Activated naive CD4-positive, alpha-beta T cell treated with anti-CD3 and anti-CD28 coated beads for 36 hours (primary cell): ENCODE data around the gene SLC24A4. TPM values are rescaled to one million over a fixed set of nuclear protein-coding genes. Genes with fewer than 3 reads are reported as not detected.

Experiments
- CTCF ChIA-PET: fragments of 350-600 bp; sonication (Branson Sonifier 250); formaldehyde crosslinking; loops from one replicate; lab custom pipeline; 2021; ENCODE audit warnings: antibody characterized with exemption; lab: Charles Lee
- DNase-seq: peaks from one replicate; pipeline ENCODE4 v3.0.0-alpha.2; 2020
- H3K27ac Mint-ChIP-seq: one replicate; pipeline ENCODE4 v1.8.0; 2021; ENCODE audit warnings: mild to moderate bottlenecking, mixed read lengths
- H3K27me3 Mint-ChIP-seq: one replicate; pipeline ENCODE4 v1.8.0; 2021; ENCODE audit warnings: low read depth, mixed read lengths
- H3K36me3 Mint-ChIP-seq: one replicate; pipeline ENCODE4 v1.8.0; 2021; ENCODE audit warnings: low read depth, mixed read lengths
- H3K4me1 Mint-ChIP-seq: one replicate; pipeline ENCODE4 v1.8.0; 2021; ENCODE audit warnings: low read depth, mixed read lengths
- H3K4me3 Mint-ChIP-seq: one replicate; pipeline ENCODE4 v1.8.0; 2021; ENCODE audit warnings: mild to moderate bottlenecking, moderate library complexity, mixed read lengths
- H3K9me3 Mint-ChIP-seq: one replicate; pipeline ENCODE4 v1.8.0; 2021; ENCODE audit warnings: mixed read lengths
- intact Hi-C: fragments of 100-400 bp; cut with micrococcal nuclease; formaldehyde crosslinking; loops from one replicate; pipeline ENCODE4 v1.15.1; 2023
- total RNA-seq, 2 experiments: library from RNA; stranded (reverse); gene quantifications; one replicate each; pipeline ENCODE4 v1.2.3, GENCODE V29; 2021

Gene SLC24A4
- total RNA-seq, 2 experiments from 2014 or later, result not detected

- Mint-ChIP-seq H3K9me3 (peaks cover 2% of the 10 kb centered on the region), H3K27ac (no peak overlapping the region), H3K4me3 (no peak overlapping the region), H3K4me1 (peaks cover 2% of the 10 kb centered on the region), H3K36me3 (no peaks in the 10 kb centered on the region), H3K27me3 (no peaks in the 10 kb centered on the region)
- intact Hi-C loops, result no loop called here
- CTCF ChIA-PET, result no interaction called here
- no peak for DNase-seq
Observed at GRCh38 chr14:92436115-92436776, 113.3 kb downstream of the SLC24A4 start.

- Mint-ChIP-seq H3K4me1 (peaks cover 2% of the 10 kb centered on the region), H3K27ac (no peak overlapping the region), H3K9me3 (peaks cover 2% of the 10 kb centered on the region), H3K36me3 (no peaks in the 10 kb centered on the region), H3K4me3 (no peak overlapping the region), H3K27me3 (no peaks in the 10 kb centered on the region)
- no peak for DNase-seq
- CTCF ChIA-PET, result no interaction called here
- intact Hi-C loops, result no loop called here
Observed at GRCh38 chr14:92437309-92437708, 114.3 kb downstream of the SLC24A4 start.

DNA sequence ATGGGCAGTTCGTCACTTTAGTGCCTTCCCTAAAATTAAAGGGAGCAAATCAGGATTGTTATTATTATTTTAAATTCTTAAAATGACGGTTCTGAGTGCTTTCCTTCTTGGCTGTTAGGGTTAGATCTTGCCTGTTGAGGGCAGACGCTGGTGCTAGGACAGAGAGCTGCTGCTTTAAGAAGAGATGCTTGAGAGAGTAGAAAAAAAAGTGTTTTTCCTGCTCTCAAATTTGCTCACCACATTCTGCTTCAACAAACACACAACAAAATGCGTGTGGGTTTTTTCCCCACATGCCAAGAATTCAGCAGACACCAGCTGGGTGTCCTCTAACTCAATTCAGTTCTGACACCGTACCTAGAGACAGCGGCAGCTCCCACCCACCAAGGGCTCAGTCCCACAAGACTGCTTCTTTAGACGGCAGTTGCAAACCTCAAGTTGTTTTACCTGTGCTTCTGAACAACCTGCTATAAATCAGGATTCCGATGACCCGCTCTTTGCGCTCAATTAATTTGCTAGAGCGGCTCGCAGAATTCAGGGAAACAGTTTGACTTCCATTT lies 114.8 kb downstream of the SLC24A4 start:
- DNase-seq, result no peak
- intact Hi-C loops, result no loop called here
- Mint-ChIP-seq H3K36me3 (no peaks in the 10 kb centered on the region), H3K27me3 (no peaks in the 10 kb centered on the region), H3K4me3 (no peak overlapping the region), H3K27ac (no peak overlapping the region), H3K4me1 (peaks cover 2% of the 10 kb centered on the region), H3K9me3 (peaks cover 2% of the 10 kb centered on the region)
- CTCF ChIA-PET, result interaction anchor here (0.6 kb wide), 1 partner anchor 253 kb away, joined by 4 read pairs; no protein-coding TSS in a partner anchor

DNA sequence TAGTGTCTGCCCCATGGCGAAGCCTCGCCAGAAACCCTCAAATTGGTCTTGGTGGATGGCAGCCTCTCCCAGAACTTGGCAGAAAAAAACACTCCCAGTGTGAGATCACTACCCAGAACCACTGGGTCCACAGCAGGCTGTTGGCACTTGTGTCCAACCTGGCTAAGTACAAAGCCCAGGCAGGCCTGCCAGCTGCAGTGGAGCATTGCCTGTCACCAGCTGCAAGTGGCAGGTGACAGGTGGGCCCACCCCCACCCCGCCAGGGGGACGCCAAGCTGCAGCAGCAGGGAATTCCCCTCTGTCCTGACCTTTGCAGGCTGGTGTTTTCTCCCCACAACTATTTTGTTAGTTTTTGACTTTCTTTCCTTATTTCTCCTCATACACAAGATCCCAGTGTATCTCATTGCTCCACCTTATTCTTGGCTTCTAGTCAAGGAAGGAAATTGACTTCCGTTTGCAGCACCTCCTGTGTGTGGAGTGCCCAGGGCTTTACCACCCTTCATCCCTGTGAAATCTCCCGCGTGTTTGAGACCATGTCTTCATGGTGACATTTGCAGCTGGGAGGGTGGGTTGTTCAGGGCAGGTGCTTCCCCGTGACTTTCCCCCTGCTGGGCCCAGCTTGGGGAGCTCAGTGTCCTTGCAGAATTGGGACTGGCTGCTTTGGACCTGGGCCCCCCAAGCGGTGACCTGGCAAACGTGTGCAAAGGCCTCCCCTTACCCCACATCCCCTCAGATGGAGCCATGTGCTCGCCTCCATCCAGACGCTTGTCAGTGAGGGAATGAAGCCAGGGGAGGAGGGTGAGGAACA lies 116.8 kb downstream of the SLC24A4 start:
- H3K36me3 Mint-ChIP-seq, result no peaks in the 10 kb centered on the region
- no peak overlapping the region for H3K27ac Mint-ChIP-seq
- no peak for DNase-seq
- CTCF ChIA-PET, result no interaction called here
- no peaks in the 10 kb centered on the region for H3K27me3 Mint-ChIP-seq
- intact Hi-C loops, result no loop called here
- H3K9me3 Mint-ChIP-seq, result no peaks in the 10 kb centered on the region
- H3K4me1 Mint-ChIP-seq, result peaks cover 2% of the 10 kb centered on the region
- no peak overlapping the region for H3K4me3 Mint-ChIP-seq

GRCh38 chr14:92440345-92441003 lies 117.5 kb downstream of the SLC24A4 start:
- intact Hi-C loops, result no loop called here
- H3K27ac Mint-ChIP-seq, result no peak overlapping the region
- peaks cover 2% of the 10 kb centered on the region for H3K4me1 Mint-ChIP-seq
- DNase-seq, result no peak
- H3K9me3 Mint-ChIP-seq, result peaks cover under 1% of the 10 kb centered on the region
- no peak overlapping the region for H3K4me3 Mint-ChIP-seq
- CTCF ChIA-PET, result no interaction called here
- H3K27me3 Mint-ChIP-seq, result no peaks in the 10 kb centered on the region
- H3K36me3 Mint-ChIP-seq, result no peaks in the 10 kb centered on the region

DNA sequence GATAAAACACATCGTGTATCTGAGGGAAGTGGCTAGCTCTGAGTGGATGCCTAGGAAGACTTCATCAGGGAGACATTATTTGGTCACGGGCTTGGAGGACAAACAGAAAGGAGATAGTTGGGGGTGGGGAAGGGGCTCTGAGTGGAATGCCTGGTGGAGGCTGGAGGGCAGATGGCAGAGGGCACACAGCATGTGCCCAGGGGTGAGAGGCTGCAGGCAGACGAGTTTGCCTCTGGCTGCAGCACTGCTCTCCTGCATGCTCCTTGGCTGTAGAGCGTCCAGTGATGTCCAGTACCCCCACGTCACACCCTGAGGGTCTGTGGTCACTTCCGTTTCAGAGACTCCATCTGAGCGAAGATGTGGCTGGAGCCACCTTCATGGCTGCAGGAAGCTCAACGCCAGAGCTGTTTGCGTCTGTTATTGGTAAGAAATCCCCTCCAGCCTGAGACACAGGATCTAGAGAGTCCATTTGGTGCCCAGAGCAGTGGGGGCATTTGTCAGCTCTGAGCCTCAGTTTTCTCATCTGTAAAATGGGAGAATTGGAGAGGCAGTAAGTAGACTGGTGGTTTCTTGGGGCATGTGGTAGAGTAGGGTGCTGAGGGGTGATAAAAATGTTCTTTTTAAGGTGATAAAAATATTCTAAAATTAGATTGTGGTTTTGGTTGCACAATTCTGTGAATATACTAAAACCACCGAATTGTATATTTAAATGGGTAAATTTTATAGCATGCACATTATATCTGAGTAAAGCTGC lies 119.0 kb downstream of the SLC24A4 start:
- Mint-ChIP-seq H3K36me3 (no peaks in the 10 kb centered on the region), H3K4me1 (peaks cover 2% of the 10 kb centered on the region), H3K27ac (no peak overlapping the region), H3K9me3 (peaks cover 4% of the 10 kb centered on the region), H3K27me3 (no peaks in the 10 kb centered on the region), H3K4me3 (no peak overlapping the region)
- intact Hi-C loops, result no loop called here
- no peak for DNase-seq
- CTCF ChIA-PET, result no interaction called here

DNA sequence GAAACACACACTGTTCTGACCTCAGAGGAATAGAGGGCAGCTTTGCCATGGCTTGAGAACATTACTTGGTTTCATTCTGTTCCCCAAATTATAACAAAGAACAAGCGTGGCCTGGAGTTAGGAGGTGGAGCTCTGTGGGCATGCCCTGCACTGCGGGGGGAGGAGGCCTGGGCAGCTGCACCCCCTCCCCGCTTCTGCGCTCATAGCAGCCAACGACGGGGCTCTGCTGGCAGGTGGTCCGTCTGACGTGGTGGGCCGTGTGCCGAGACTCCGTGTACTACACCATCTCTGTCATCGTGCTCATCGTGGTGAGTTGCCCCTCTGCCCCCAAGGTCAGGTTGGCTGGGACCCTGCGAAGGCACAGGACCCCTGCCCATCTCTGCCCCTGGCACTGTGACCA lies 120.2 kb downstream of the SLC24A4 start:
- Mint-ChIP-seq H3K4me3 (no peak overlapping the region), H3K4me1 (peaks cover 2% of the 10 kb centered on the region), H3K36me3 (no peaks in the 10 kb centered on the region), H3K27me3 (no peaks in the 10 kb centered on the region), H3K9me3 (peaks cover 4% of the 10 kb centered on the region), H3K27ac (no peak overlapping the region)
- intact Hi-C loops, result no loop called here
- CTCF ChIA-PET, result no interaction called here
- DNase-seq, result no peak

DNA sequence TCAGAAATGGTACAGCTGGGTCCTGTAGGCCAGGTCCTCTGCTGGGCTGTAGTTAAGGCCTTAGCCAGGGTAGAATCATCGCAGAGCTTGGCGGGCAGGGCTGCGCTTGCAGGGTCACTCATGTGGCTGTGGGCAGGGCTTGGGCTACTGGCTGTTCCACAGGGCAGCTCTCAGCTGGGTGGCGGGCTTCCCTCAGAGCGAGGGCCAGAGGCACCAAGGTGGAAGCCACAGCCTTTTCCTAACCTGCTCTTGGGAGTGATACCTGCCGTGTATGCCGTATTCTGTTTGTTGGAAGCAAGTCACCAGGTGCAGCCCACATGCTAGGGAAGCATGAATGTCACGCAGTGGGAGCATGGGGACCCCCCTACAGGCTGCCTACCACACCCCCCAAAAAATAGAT lies 120.8 kb downstream of the SLC24A4 start:
- Mint-ChIP-seq H3K4me1 (peaks cover 2% of the 10 kb centered on the region), H3K4me3 (no peak overlapping the region), H3K36me3 (no peaks in the 10 kb centered on the region), H3K27ac (no peak overlapping the region), H3K27me3 (no peaks in the 10 kb centered on the region), H3K9me3 (peaks cover 4% of the 10 kb centered on the region)
- intact Hi-C loops, result no loop called here
- DNase-seq, result no peak
- CTCF ChIA-PET, result no interaction called here

GRCh38 chr14:92446771-92447170 lies 123.8 kb downstream of the SLC24A4 start:
- no peaks in the 10 kb centered on the region for H3K4me1 Mint-ChIP-seq
- CTCF ChIA-PET, result no interaction called here

GRCh38 chr14:92447416-92448197 lies 124.6 kb downstream of the SLC24A4 start:
- CTCF ChIA-PET, result no interaction called here
- H3K4me1 Mint-ChIP-seq, result no peaks in the 10 kb centered on the region
- no peaks in the 10 kb centered on the region for H3K36me3 Mint-ChIP-seq
- DNase-seq, result no peak
- no peaks in the 10 kb centered on the region for H3K27me3 Mint-ChIP-seq
- H3K9me3 Mint-ChIP-seq, result peaks cover 4% of the 10 kb centered on the region
- no peak overlapping the region for H3K4me3 Mint-ChIP-seq
- intact Hi-C loops, result no loop called here
- H3K27ac Mint-ChIP-seq, result no peak overlapping the region

More at GRCh38 chr14:92446771-92447170, 123.8 kb downstream of the SLC24A4 start:
- no peak overlapping the region for H3K27ac Mint-ChIP-seq
- peaks cover 4% of the 10 kb centered on the region for H3K9me3 Mint-ChIP-seq
- intact Hi-C loops, result no loop called here
- no peak for DNase-seq
- no peaks in the 10 kb centered on the region for H3K27me3 Mint-ChIP-seq
- no peak overlapping the region for H3K4me3 Mint-ChIP-seq
- no peaks in the 10 kb centered on the region for H3K36me3 Mint-ChIP-seq

GRCh38 chr14:92448786-92449185 lies 125.8 kb downstream of the SLC24A4 start:
- Mint-ChIP-seq H3K9me3 (peaks cover 4% of the 10 kb centered on the region), H3K4me3 (no peak overlapping the region)
- CTCF ChIA-PET, result no interaction called here

More at GRCh38 chr14:92448786-92449185, 125.8 kb downstream of the SLC24A4 start:
- H3K27me3 Mint-ChIP-seq, result no peaks in the 10 kb centered on the region
- no peak for DNase-seq
- H3K36me3 Mint-ChIP-seq, result no peaks in the 10 kb centered on the region
- intact Hi-C loops, result no loop called here
- H3K4me1 Mint-ChIP-seq, result no peaks in the 10 kb centered on the region
- no peak overlapping the region for H3K27ac Mint-ChIP-seq
